ENCODE data around the gene ZNF528.
A peak's percentile ranks its signal among the peaks of the same experiment; 100 is the strongest.

ZNF528 gene
- total RNA-seq, result 10.6 to 20.5 reads per million in 2 donors

DNA sequence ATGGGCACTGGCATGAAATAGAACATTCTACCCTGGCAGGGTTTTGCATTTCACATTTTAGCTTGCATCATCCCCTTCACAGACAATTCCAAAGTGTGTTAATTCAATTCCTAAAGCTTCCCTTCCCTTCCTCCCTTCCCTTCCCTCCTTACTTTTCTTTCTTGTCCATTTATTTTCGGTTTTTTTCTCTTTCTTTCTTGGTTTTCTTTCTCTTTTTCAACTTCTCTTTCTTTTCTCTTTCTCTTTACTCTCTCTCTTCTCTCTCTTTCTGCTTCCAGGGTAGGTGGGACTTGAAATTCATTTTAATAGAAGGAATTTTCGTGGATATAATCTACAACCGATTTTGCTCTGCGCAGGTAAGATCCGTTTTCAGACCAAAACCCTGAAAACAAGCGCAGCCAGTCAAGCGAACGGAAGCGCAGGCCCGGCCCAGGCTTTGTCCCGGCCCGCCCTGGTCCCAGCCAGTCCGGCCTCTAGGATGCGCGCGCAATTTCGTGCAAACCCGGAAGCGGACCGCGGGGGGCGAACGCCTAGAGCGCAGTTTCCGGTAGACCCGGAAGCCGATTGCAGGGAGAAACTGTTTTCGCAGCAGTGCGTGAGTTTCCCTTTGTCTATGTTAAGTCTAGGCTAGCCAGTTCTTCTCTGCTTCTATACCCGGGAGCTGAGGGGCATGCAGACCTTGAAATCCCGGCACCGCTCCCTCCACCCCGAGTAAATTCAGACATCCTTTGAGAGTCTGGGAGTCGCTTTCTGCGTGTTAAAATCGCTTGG, at the start of gene ZNF528:
Gene ZNF528, plus strand, starts transcription at position 540 of the 771 bp plus-strand sequence. CDS start 4,165 bp downstream, outside the sequence.
- DNase-seq, result peak; percentile 87

DNA sequence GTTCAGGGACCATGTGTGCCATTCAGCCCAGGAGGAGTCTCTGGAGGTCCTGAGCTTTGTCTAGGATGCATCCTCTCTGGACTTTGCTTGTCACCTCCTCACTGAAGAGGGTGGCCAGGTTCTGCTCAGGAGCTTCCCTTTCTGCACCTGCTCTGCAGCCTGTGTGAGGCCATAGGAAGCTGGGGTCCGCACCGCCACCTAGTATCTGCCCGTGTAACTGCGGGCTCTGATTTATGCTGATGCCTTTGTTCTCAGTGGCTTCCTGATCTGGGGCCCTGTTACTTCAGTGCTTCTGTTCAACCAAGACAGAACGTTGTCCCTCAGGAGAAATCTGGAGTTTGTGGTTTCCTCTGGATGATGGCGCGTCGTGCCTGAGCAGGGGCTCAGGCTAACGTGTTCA, 46.1 kb upstream of the ZNF528 start:
- no peak for DNase-seq

- no peak for DNase-seq
These were observed 31.2 kb upstream of the ZNF528 start for GRCh38 chr19:52366414-52366824.

DNA sequence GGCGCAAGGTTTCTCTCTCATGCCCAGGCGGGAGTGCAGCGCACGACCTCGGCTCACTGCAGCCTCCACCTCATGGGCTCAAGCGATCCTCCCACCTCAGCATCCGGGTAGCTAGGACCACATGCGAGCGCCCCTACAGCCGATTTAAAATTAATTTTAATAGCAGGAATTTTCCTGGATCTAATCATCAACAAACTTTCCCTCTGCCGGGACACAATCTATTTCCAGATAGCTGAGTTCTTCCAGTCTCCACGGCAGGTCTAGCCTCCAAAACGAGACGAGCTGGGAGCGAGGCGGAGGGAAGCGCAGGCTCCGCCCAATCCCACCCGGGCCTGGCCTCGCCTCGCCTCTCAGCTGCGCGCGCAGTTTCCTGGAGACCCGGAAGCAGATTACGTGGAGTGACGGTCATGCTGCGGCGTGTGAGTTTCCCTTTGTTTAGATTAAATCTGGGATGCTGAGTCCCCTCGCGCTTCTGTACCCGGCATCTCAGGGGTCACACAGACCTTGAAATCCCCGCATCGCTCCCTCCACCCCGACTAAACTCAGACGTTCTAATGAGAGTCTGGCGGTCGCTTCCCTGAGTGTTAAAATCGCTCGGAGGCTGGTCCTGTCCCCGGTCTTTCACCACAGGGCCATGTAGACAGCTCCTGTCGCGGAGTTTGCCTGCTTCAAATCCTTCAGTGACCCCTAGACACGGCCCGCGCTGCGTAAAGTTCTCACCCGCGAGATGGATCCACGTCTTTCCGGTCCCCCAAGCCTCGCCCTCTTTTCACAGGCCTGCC, 27.9 kb upstream of the ZNF528 start, which contains the start of gene ZNF880:
Gene ZNF880, plus strand, starts transcription at position 365 of the 782 bp plus-strand sequence. Its CDS starts 43 bp downstream, at position 408.
- peak; percentile 87 for DNase-seq

- no peak for DNase-seq
These were observed 27.3 kb upstream of the ZNF528 start for GRCh38 chr19:52370341-52370710.

DNA sequence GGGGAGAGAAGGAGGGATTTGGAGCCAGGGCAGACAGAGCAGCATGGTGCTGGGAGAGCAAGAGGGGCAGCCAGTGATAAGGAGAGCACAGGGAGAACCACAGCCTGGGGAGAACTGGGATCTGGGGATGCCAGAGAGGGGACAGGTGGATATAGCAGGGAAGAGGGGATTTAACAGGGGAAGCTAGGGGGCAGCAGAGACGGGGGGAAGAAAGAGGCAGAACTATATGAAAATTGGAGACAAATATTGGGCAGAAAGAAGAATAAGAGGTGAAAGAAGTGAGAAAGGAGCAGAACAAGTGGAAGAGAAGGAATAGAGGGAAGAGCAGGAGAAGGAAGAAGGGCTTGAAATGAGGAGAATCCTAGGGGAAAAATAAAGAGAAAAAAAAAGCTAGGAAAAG, 6.5 kb upstream of the ZNF528 start:
- no peak for DNase-seq

GRCh38 chr19:52398081-52398441, 412 bp downstream of the ZNF528 start:
- no peak for DNase-seq

DNA sequence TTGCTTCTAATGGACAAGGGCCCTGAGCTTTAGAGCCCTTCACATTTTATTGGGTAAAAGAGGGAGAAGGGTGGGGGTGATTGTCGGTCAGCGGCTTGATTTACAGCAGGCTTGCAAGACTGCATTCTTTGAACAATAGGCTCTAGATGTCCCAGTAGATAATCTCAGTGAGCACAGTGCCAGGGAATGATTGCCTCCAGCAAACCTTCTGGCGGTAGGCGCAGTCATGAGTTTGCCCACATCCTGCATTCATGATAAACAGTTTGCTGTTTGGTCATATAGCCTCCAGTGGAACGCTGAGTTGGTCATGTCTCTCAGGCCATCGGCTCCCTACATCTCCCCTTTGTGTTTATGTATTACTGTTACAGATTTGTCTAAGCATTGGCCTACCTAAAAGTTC, 12.6 kb downstream of the ZNF528 start:
- DNase-seq, result no peak

- no peak for DNase-seq
These were observed 18.1 kb downstream of the ZNF528 start for GRCh38 chr19:52415711-52416110.

- DNase-seq, result no peak
These were observed 31.3 kb downstream of the ZNF528 start, which contains the start of gene ZNF534 for GRCh38 chr19:52428937-52429336. Gene ZNF534, plus strand, starts transcription at chr19:52429148. Its CDS starts 2,327 bp downstream, at chr19:52431475.

DNA sequence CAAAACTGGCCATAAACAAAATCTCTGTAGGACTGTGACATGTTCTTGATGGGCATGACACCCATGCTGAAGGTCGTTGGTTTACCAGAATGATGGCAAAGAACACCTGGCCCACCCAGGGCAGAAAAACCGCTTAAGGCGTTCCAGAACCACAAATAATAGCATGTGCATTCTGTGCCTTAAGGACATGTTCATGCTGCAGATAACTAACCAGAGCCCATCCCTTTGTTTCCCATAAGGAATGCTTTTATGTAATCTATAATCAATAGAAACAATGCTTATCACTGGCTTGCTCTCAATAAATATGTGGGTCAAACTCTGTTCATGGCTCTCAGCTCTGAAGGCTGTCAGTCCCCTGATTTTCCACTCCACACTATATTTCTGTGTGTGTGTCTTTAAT, 44.5 kb downstream of the ZNF528 start:
- no peak for DNase-seq

GRCh38 chr19:52444506-52444905, 46.9 kb downstream of the ZNF528 start:
- no peak for DNase-seq

DNA sequence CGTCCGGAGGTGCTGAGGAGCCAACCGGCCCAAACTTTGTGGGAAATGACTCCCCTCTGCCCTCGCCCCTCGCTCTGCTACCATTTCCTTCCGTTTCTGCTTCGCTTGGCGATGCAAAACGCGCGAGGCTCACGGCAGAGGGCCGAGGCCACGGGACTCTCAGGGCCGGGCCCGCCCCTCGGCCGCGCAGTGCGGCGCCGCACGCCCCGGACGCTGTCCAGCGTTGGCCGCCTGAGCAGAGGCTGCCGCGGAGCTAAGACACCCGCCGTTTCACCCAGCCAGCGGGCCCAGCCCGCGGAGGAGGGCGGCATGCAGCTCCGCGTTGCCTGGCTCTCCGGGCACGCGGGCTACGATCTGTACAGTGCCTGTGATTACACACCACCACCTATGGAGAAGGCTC, 53.6 kb downstream of the ZNF528 start:
- DNase-seq, result no peak

DNA sequence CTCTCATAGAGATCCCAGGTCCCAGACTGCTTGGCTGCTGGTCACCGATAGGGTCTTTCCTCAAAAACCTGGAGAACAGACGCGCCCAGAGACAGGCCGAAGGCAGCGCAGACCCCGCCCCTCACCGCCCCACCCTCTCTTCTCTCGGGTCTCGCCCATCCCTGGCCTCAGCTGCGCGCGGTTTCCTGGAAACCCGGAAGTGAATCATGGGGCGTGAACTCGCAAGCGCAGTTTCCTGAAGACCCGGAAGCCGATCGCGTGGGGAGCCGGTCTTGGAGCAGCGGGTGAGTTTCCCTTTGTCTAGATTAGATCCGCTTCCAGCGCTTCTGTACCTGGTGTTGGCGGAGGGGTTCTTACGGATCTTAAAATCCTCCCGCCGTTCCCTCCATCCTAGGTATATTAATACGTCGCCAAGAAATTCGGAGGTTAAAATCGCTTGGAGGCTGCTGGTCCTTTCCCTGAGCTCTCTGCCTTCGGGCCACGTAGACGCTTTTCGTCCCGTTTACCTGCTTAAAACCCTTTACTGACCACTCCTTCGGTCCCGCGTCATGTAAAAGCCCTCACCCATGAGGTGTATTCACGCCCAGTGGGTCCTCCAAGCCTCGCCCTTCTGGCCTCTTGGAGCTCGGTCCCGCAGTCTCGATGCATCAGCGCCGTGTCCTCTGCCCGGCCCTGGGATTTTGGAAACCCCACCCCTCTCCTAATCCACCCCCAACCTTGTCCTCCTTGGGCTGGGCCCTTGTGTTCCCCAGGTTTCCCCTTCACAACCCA, 55.9 kb downstream of the ZNF528 start, which contains the start of gene ZNF578:
Gene ZNF578, plus strand, starts transcription at position 230 of the 771 bp plus-strand sequence. CDS start 48,293 bp downstream, outside the sequence.
- peak; percentile 29 for DNase-seq

DNA sequence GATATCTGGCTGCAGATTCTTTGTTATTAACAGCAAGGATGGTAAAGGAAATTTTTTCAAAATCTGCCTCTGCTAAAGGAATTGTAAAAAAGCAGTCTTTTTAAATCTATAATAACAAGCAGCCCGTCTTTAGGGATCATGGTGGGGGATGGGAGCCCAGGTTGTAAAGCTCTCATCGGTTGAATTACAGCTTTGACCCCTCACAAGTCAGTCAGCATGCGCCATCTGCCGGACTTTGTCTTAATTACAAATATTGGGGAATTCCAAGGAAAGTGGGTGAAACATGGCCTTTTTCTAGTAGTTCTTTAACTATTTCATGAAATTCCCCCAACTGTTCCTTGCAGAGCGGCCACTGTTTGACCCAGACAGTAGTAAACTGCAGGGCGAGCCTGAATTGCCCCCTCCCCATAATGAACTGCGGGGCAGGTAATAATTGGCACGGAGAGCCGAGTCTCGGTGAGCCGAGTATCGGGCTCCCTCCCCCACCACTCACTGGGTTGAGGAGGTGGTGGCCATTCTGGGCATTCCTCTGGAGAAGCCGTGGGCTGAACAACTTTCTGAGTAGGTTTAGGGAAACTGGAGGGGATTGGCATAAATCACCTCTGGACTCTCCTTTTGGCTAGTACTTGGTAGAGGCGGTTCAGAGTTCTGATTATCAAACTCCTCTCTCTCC, 67.3 kb downstream of the ZNF528 start:
- DNase-seq, result no peak

Data from T-helper 9 cell (primary cell).